K562 (cell line): ENCODE data around the gene ZBTB22. TPM values are rescaled to one million over a fixed set of nuclear protein-coding genes. Genes with fewer than 3 reads are reported as not detected.

ENCODE experiments used
- CHD7 ChIP-seq: fragments of 200-600 bp; sonication (generic); IDR thresholded peaks from one replicate; pipeline ENCODE4 v1.6.1; 2012; ENCODE audit warnings: mild to moderate bottlenecking, low read depth, low read length, inconsistent platforms
- CTBP1 ChIP-seq: fragments of 450-650 bp; IDR thresholded peaks from 2 replicates; pipeline ENCODE4 v1.6.1; 2016; ENCODE audit warnings: borderline replicate concordance
- EHMT2 ChIP-seq: fragments of 450-650 bp; IDR thresholded peaks from 2 replicates; pipeline ENCODE4 v1.6.1; 2018; ENCODE audit warnings: antibody characterized with exemption
- GATAD2A ChIP-seq: fragments of 450-650 bp; IDR thresholded peaks from 2 replicates; pipeline ENCODE4 v1.6.1; 2017
- NEUROD1 ChIP-seq: fragments of 150-350 bp; IDR thresholded peaks from 2 replicates; pipeline ENCODE4 v1.6.1; 2014; ENCODE audit warnings: borderline replicate concordance, low read length, low read depth; ENCODE audit not compliant: partially characterized antibody
- RBM15 ChIP-seq: fragments of 200-400 bp; formaldehyde crosslinking; IDR thresholded peaks from 2 replicates; pipeline ENCODE4 v1.6.1; 2018; ENCODE audit warnings: mild to moderate bottlenecking, low read length, moderate library complexity; ENCODE audit not compliant: insufficient read depth
- SIX5 ChIP-seq, 2 experiments: IDR thresholded peaks; 2 replicates each; pipeline ENCODE4 v1.6.1; 2011; ENCODE audit warnings: low read length in 2 of 2, borderline replicate concordance in 1 of 2, low read depth in 1 of 2, mild to moderate bottlenecking in 1 of 2, moderate library complexity in 1 of 2; ENCODE audit not compliant: insufficient read depth in 1 of 2
- THAP7 ChIP-seq: fragments of 250-450 bp; sonication (Bioruptor Pico); IDR thresholded peaks from 2 replicates; pipeline ENCODE4 v1.5.0; 2021
- THRA ChIP-seq: fragments of 450-650 bp; IDR thresholded peaks from 2 replicates; pipeline ENCODE4 v1.6.1; 2017; ENCODE audit warnings: mild to moderate bottlenecking, moderate library complexity
- ZBTB43 ChIP-seq: sonication (generic); formaldehyde crosslinking; IDR thresholded peaks from 2 replicates; pipeline ENCODE4 v1.8.0; 2023; ENCODE audit warnings: mild to moderate bottlenecking, missing genetic modification reagents
- ZKSCAN8 ChIP-seq: fragments of 200-800 bp; sonication (Bioruptor generic); IDR thresholded peaks from 2 replicates; pipeline ENCODE4 v1.6.1; 2016; ENCODE audit warnings: missing genetic modification characterization, missing compliant biosample characterization
- ZNF589 ChIP-seq: fragments of 200-800 bp; sonication (Bioruptor generic); IDR thresholded peaks from 2 replicates; pipeline ENCODE4 v1.6.1; 2016; ENCODE audit warnings: low read depth, missing genetic modification characterization, missing compliant biosample characterization
- polyA plus RNA-seq, 8 experiments: library from polyadenylated mRNA; depleted of rRNA in 4 of 8; stranded (reverse) in 5 of 8; unstranded in 3 of 8; fragments of >200 nt; fragmentation: Nextera tagmentation in 2 of 8; fragmentation: Illumina TruSeq in 1 of 8; extraction: Ambion mirVana in 2 of 8; extraction: Trizol in 1 of 8; gene quantifications; 2 replicates each; pipeline versions ENCODE4 v1.2.1 to v1.2.3, GENCODE V29; 2011 to 2014; ENCODE audit warnings: inconsistent platforms in 1 of 8, missing spikeins in 1 of 8
- total RNA-seq, 7 experiments: library from RNA; depleted of rRNA in 6 of 7; stranded (reverse); fragments of >200 nt in 6 of 7; fragmentation: Illumina TruSeq in 2 of 7; extraction: Trizol in 2 of 7; gene quantifications; 2 replicates each; pipeline versions ENCODE4 v1.2.1 to v1.2.3, GENCODE V29; 2011 to 2021; ENCODE audit warnings: low replicate concordance in 1 of 7

The ZBTB22 gene
- total and polyA plus RNA-seq, 9 of the 15 experiments (the other 6 are each of a cell fraction or from before 2014, with no cell fraction given) = 0.21 to 11.9 (median 7.1) TPM

GRCh38 chr6:33288921-33289783, 28.4 kb downstream of the ZBTB22 start, which contains the start of the genes PFDN6 and WDR46 (continued):
- TF ChIP-seq CTBP1 = no peak
- TF ChIP-seq CHD7 = no peak
- TF ChIP-seq ZKSCAN8 (CRISPR knock-in tag) = no peak
- TF ChIP-seq ZNF589 = peak; percentile 47; the same call in 1 of the 2 replicates
- no peak for TF ChIP-seq GATAD2A
- no peak for TF ChIP-seq ZBTB43 (CRISPR knock-in tag)
- TF ChIP-seq EHMT2 = no peak
- no peak for TF ChIP-seq RBM15
- peak; percentile 94 to 97 for TF ChIP-seq SIX5 (IDR thresholded peaks at IDR 0.05; ENCODE audit: borderline replicate concordance in 1 of 2, insufficient read depth in 1 of 2, low read depth in 1 of 2, low read length in 2 of 2)
- no peak for TF ChIP-seq THAP7 (CRISPR knock-in tag)
- no peak for TF ChIP-seq THRA
- peak; percentile 40 for TF ChIP-seq NEUROD1
